ENCODE data around the gene MGAT4B.

DNA sequence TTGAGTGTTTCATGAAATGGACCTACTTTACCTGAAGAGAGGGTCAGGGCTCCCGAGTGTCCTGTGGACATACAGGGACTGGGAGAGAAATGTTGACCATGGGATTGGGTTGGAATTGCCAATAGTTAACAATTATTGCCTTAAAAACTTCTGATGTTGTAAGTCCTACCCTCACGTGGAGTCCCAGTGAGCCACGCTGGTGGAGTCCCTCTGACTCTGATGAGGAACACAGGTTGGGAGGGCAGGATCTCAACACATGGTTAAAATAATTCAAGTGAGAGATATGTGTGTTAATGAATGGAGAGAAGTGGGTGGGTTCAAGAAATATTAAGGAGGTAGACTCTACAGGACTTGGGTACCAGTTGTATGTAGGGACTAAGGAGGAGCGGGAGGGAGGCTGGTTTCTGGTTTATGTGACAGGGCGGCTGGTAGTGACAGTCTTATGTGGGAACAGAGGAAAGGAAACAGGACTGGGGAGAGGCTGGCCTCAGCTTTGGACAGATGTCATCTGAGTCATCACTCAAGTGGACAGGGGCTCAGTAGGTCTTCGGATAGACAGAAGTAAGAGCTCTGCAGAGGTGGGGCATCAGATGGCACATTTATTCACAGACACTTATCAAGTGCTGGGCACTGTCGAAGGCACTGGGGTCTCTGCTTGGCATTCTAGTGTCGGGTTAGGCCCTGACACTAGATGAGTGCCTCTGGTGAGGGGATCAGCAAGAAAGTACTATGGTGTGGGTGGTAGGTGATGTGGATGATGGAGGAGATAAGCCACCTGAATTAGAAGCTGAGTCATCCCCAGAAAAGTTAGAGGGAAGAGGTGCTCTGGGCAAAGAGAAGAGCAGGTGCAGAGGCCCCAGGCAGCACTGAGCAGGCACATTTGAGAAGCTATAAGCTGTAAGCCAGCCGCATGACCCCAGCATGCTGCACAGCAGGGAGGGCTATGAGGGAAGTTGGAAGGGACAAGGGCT lies 46.8 kb downstream of the MGAT4B start:
- TF ChIP-seq, protein P1, sequence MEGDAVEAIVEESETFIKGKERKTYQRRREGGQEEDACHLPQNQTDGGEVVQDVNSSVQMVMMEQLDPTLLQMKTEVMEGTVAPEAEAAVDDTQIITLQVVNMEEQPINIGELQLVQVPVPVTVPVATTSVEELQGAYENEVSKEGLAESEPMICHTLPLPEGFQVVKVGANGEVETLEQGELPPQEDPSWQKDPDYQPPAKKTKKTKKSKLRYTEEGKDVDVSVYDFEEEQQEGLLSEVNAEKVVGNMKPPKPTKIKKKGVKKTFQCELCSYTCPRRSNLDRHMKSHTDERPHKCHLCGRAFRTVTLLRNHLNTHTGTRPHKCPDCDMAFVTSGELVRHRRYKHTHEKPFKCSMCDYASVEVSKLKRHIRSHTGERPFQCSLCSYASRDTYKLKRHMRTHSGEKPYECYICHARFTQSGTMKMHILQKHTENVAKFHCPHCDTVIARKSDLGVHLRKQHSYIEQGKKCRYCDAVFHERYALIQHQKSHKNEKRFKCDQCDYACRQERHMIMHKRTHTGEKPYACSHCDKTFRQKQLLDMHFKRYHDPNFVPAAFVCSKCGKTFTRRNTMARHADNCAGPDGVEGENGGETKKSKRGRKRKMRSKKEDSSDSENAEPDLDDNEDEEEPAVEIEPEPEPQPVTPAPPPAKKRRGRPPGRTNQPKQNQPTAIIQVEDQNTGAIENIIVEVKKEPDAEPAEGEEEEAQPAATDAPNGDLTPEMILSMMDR (conservative IDR thresholded peaks at IDR 0.05; ENCODE audit: low read length) = no peak
- TF ChIP-seq EZH2phosphoT487 (IDR thresholded peaks at IDR 0.05; ENCODE audit: borderline replicate concordance, low read depth, low read length) = no peak
